ENCODE measurements around the gene TMEM220. TPM values are rescaled to one million over a fixed set of nuclear protein-coding genes. Genes with fewer than 3 reads are reported as not detected.

The TMEM220 gene
- total RNA-seq, 1 donor from 2014 or later = 0.21 TPM

DNA sequence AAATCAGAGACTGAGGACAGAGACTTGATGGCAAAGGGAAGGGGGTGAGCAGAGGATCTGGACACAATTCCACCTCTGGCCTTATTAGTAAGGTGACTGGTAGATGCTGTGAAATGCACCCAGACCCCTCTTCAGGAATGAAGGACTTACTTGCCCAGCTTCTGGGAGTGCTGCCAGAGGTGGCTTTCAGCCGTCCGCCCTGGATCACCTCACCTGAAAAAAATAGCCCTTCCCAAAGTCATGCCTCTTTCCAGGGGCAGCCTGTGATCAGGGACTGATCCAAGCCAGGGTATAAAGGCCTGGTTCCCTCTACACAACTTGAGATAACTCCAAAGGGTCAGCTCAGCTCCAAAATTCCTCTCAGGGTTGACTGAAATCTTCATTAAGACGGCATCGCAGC lies 20.4 kb upstream of the TMEM220 start:
- Mint-ChIP-seq H3K27ac (no peak overlapping the region), H3K27me3 (ENCODE audit: low read depth) (no peaks in the 10 kb centered on the region), H3K36me3 (ENCODE audit: low read depth) (no peaks in the 10 kb centered on the region), H3K4me3 (ENCODE audit: low read depth) (no peak overlapping the region), H3K4me1 (ENCODE audit: low read depth) (no peaks in the 10 kb centered on the region), H3K9me3 (no peaks in the 10 kb centered on the region)
- intact Hi-C loops (cut with micrococcal nuclease) = loop anchor here (5.0 kb wide), 1 partner anchor 97 kb away; no protein-coding TSS in a partner anchor
- no peak for DNase-seq (ENCODE audit: low spot score)

DNA sequence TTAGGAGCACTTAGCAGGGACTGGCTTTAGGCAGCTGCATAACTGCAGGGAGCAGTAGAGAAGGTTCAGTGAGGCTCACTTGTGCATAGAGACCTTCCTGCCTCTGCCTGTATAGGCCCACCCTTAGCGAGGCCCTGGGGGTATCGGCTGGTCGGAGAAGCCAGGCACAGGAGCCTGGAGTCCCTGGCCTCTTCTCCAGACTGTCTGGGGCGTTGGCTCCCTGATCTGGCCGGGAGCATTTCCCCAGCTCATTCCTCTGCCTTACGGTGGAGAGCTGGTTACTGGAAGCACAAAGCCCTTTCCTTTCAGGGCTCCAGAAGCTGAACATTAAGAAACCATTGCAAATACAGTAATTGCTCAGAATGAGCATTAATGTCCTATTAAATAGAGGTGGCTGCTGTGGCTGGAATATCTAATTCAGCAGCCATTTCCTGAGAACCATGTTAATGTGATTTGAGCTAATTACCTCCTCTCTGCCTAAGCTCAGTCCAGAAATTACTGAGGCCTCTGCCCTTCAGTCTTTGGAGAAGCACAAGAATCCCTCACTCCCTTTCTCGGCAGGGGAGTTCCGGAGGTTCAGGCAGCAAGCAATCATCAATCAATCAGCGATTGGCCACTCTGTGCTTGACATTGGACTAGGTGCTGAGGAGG lies 18.8 kb upstream of the TMEM220 start:
- peaks cover 5% of the 10 kb centered on the region for H3K27me3 Mint-ChIP-seq (ENCODE audit: low read depth)
- no peaks in the 10 kb centered on the region for H3K9me3 Mint-ChIP-seq
- peaks cover 4% of the 10 kb centered on the region for H3K4me1 Mint-ChIP-seq (ENCODE audit: low read depth)
- no peaks in the 10 kb centered on the region for H3K36me3 Mint-ChIP-seq (ENCODE audit: low read depth)
- no peak overlapping the region for H3K4me3 Mint-ChIP-seq (ENCODE audit: low read depth)
- intact Hi-C loops (cut with micrococcal nuclease) = no loop called here
- H3K27ac Mint-ChIP-seq = no peak overlapping the region
- no peak for DNase-seq (ENCODE audit: low spot score)

DNA sequence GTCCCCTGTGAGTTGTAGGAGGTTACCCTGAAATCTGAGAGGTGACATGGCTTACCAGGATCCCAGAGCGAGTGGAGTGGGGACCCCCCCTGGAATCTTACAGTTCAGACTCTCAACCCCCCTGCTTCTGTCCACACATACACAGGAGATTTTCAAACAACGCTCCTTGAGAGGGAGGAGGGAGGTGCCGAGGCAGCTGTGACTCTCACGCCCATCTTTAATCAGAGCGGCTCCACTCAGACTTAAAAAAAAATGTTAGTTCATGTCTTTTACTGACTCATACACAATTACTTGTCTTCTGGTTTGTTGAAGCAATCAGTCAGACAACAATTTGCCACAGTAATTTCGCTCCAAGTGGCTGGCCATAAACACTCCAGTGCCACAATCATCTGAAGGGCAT lies 15.4 kb upstream of the TMEM220 start:
- DNase-seq (ENCODE audit: low spot score) = no peak
- H3K9me3 Mint-ChIP-seq = no peaks in the 10 kb centered on the region

GRCh38 chr17:10744501-10745000 lies 14.7 kb upstream of the TMEM220 start:
- intact Hi-C loops (cut with micrococcal nuclease) = no loop called here
- H3K4me1 Mint-ChIP-seq (ENCODE audit: low read depth) = peaks cover 4% of the 10 kb centered on the region
- no peaks in the 10 kb centered on the region for H3K9me3 Mint-ChIP-seq
- no peak for DNase-seq (ENCODE audit: low spot score)
- H3K27ac Mint-ChIP-seq = no peak overlapping the region
- no peaks in the 10 kb centered on the region for H3K36me3 Mint-ChIP-seq (ENCODE audit: low read depth)
- peaks cover 12% of the 10 kb centered on the region for H3K27me3 Mint-ChIP-seq (ENCODE audit: low read depth)
- H3K4me3 Mint-ChIP-seq (ENCODE audit: low read depth) = no peak overlapping the region

More for the DNA sequence above, 15.4 kb upstream of the TMEM220 start:
- H3K27ac Mint-ChIP-seq = no peak overlapping the region
- H3K36me3 Mint-ChIP-seq (ENCODE audit: low read depth) = no peaks in the 10 kb centered on the region
- H3K4me3 Mint-ChIP-seq (ENCODE audit: low read depth) = no peak overlapping the region
- peaks cover 11% of the 10 kb centered on the region for H3K27me3 Mint-ChIP-seq (ENCODE audit: low read depth)
- peaks cover 4% of the 10 kb centered on the region for H3K4me1 Mint-ChIP-seq (ENCODE audit: low read depth)
- intact Hi-C loops (cut with micrococcal nuclease) = no loop called here

GRCh38 chr17:10743316-10744009 lies 13.6 kb upstream of the TMEM220 start:
- Mint-ChIP-seq H3K4me3 (ENCODE audit: low read depth) (no peak overlapping the region), H3K36me3 (ENCODE audit: low read depth) (no peaks in the 10 kb centered on the region), H3K9me3 (no peaks in the 10 kb centered on the region), H3K4me1 (ENCODE audit: low read depth) (peaks cover 4% of the 10 kb centered on the region), H3K27me3 (ENCODE audit: low read depth) (peaks cover 16% of the 10 kb centered on the region), H3K27ac (no peak overlapping the region)
- intact Hi-C loops (cut with micrococcal nuclease) = no loop called here
- DNase-seq (ENCODE audit: low spot score) = no peak

GRCh38 chr17:10742431-10742830 lies 12.6 kb upstream of the TMEM220 start:
- Mint-ChIP-seq H3K36me3 (ENCODE audit: low read depth) (no peaks in the 10 kb centered on the region), H3K4me1 (ENCODE audit: low read depth) (peaks cover 4% of the 10 kb centered on the region)

DNA sequence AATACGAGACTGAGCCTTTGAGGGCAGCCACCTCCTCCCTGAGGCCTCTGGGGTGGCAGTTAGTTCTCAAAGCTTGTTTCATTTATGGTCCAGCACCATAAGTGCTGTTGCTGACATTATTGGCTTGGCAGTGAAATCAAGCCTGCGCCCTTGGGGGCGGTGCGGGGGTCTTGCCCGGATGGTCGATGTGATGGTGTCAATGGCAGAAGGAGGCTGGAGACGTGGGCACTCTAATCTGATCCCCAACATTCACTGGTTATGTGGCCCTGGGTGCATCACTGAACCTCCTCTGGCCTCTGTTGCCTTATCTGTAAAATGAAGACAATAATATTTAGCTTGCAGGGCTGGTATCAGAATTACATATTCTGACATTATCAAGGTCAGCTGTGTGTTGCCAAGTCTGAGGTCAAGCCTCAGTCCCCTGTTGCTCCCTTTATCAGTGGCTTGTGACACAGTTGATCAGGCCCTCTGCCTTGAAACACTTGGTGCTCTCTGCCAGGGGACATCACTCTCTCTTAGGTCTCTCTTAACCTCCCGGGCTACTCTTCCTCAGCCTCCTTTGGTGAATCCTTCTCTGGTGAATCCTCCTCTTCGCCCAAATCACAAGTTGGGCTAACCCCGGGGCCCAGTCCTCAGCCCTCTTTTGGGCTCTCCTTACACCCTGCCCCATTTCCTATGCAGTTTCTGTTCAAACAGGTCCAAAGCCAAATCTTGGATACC lies 11.8 kb upstream of the TMEM220 start:
- H3K36me3 Mint-ChIP-seq (ENCODE audit: low read depth) = no peaks in the 10 kb centered on the region
- H3K4me3 Mint-ChIP-seq (ENCODE audit: low read depth) = no peak overlapping the region
- H3K27ac Mint-ChIP-seq = no peak overlapping the region
- DNase-seq (ENCODE audit: low spot score) = no peak
- peaks cover 6% of the 10 kb centered on the region for H3K4me1 Mint-ChIP-seq (ENCODE audit: low read depth)
- no peaks in the 10 kb centered on the region for H3K9me3 Mint-ChIP-seq
- H3K27me3 Mint-ChIP-seq (ENCODE audit: low read depth) = peaks cover 18% of the 10 kb centered on the region
- intact Hi-C loops (cut with micrococcal nuclease) = no loop called here

More at GRCh38 chr17:10742431-10742830, 12.6 kb upstream of the TMEM220 start:
- H3K9me3 Mint-ChIP-seq = no peaks in the 10 kb centered on the region
- H3K4me3 Mint-ChIP-seq (ENCODE audit: low read depth) = no peak overlapping the region
- H3K27me3 Mint-ChIP-seq (ENCODE audit: low read depth) = peaks cover 16% of the 10 kb centered on the region
- intact Hi-C loops (cut with micrococcal nuclease) = no loop called here
- H3K27ac Mint-ChIP-seq = no peak overlapping the region
- no peak for DNase-seq (ENCODE audit: low spot score)

DNA sequence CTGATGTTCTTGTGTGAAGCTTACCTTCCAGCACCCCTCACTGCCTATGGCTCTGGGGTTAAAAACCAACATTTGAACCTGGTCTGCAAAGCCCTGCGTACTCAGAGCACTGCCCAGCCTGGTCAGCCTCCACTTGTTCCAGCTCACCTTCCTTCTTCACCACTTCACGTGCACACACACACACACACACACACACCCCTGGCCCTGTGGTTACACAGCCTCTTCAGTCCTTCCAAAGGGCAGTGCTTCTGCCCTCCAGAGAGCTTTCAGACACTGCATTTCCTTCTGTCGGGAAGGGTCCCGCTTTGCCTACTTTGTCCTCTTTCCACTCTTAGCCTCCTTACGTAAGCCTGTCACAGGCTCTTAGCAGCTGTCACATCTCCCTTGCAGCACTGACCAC lies 9.6 kb upstream of the TMEM220 start:
- Mint-ChIP-seq H3K27ac (no peak overlapping the region), H3K4me1 (ENCODE audit: low read depth) (peaks cover 3% of the 10 kb centered on the region), H3K9me3 (no peaks in the 10 kb centered on the region), H3K36me3 (ENCODE audit: low read depth) (no peaks in the 10 kb centered on the region), H3K4me3 (ENCODE audit: low read depth) (no peak overlapping the region), H3K27me3 (ENCODE audit: low read depth) (peaks cover 17% of the 10 kb centered on the region)
- DNase-seq (ENCODE audit: low spot score) = no peak
- intact Hi-C loops (cut with micrococcal nuclease) = no loop called here

- H3K4me1 Mint-ChIP-seq (ENCODE audit: low read depth) = peaks cover 2% of the 10 kb centered on the region
These were observed 8.9 kb upstream of the TMEM220 start for GRCh38 chr17:10738521-10739258.

GRCh38 chr17:10737736-10738135 lies 7.9 kb upstream of the TMEM220 start:
- intact Hi-C loops (cut with micrococcal nuclease) = loop anchor here (1.0 kb wide), 1 partner anchor 108 kb away; no protein-coding TSS in a partner anchor
- peaks cover 2% of the 10 kb centered on the region for H3K4me1 Mint-ChIP-seq (ENCODE audit: low read depth)
- peaks cover 20% of the 10 kb centered on the region for H3K27me3 Mint-ChIP-seq (ENCODE audit: low read depth)
- H3K36me3 Mint-ChIP-seq (ENCODE audit: low read depth) = no peaks in the 10 kb centered on the region
- H3K9me3 Mint-ChIP-seq = no peaks in the 10 kb centered on the region
- no peak overlapping the region for H3K4me3 Mint-ChIP-seq (ENCODE audit: low read depth)
- DNase-seq (ENCODE audit: low spot score) = no peak
- H3K27ac Mint-ChIP-seq = no peak overlapping the region

More at GRCh38 chr17:10738521-10739258, 8.9 kb upstream of the TMEM220 start:
- intact Hi-C loops (cut with micrococcal nuclease) = no loop called here
- DNase-seq (ENCODE audit: low spot score) = no peak
- H3K4me3 Mint-ChIP-seq (ENCODE audit: low read depth) = no peak overlapping the region
- no peak overlapping the region for H3K27ac Mint-ChIP-seq
- H3K9me3 Mint-ChIP-seq = no peaks in the 10 kb centered on the region
- H3K27me3 Mint-ChIP-seq (ENCODE audit: low read depth) = peaks cover 17% of the 10 kb centered on the region
- no peaks in the 10 kb centered on the region for H3K36me3 Mint-ChIP-seq (ENCODE audit: low read depth)

- Mint-ChIP-seq H3K27ac (no peak overlapping the region), H3K9me3 (no peaks in the 10 kb centered on the region), H3K27me3 (ENCODE audit: low read depth) (peaks cover 23% of the 10 kb centered on the region), H3K4me1 (ENCODE audit: low read depth) (peaks cover 2% of the 10 kb centered on the region), H3K4me3 (ENCODE audit: low read depth) (no peak overlapping the region), H3K36me3 (ENCODE audit: low read depth) (no peaks in the 10 kb centered on the region)
- DNase-seq (ENCODE audit: low spot score) = no peak
- intact Hi-C loops (cut with micrococcal nuclease) = loop anchor here (1.0 kb wide), 1 partner anchor 108 kb away; no protein-coding TSS in a partner anchor
These were observed 7.4 kb upstream of the TMEM220 start for GRCh38 chr17:10737168-10737622.

- intact Hi-C loops (cut with micrococcal nuclease) = no loop called here
- Mint-ChIP-seq H3K36me3 (ENCODE audit: low read depth) (no peaks in the 10 kb centered on the region), H3K4me3 (ENCODE audit: low read depth) (no peak overlapping the region), H3K9me3 (no peaks in the 10 kb centered on the region), H3K27me3 (ENCODE audit: low read depth) (peaks cover 24% of the 10 kb centered on the region), H3K27ac (no peak overlapping the region), H3K4me1 (ENCODE audit: low read depth) (peaks cover 5% of the 10 kb centered on the region)
- DNase-seq (ENCODE audit: low spot score) = no peak
These were observed 6.0 kb upstream of the TMEM220 start for GRCh38 chr17:10735821-10736220.
